Ammon's horn (tissue), 1 donor: Measurements from ENCODE around the gene PANX3.
"Not testable (repeated sequence)": the region's sequence is repeated elsewhere in the genome, so short reads cannot be mapped to it uniquely, and the experiment has no call there.

Experiments used
- DNase-seq: peaks from one replicate; pipeline ENCODE4 v3.0.0-alpha.2; 2016; ENCODE audit warnings: low spot score

Gene PANX3

GRCh38 chr11:124611064-124611463, at the start of gene PANX3:
TSS of gene PANX3 (plus strand) at chr11:124611428. CDS start at chr11:124611557, 129 bp downstream.
- DNase-seq = no peak

GRCh38 chr11:124569697-124570096, 41.5 kb upstream of the PANX3 start, which contains the start of gene OR8A1:
TSS of gene OR8A1 (plus strand) at chr11:124569997. CDS start at chr11:124570120, 123 bp downstream.
- DNase-seq = no peak

- DNase-seq = no peak
Measured at GRCh38 chr11:124570160-124570559, 41.1 kb upstream of the PANX3 start.

DNA sequence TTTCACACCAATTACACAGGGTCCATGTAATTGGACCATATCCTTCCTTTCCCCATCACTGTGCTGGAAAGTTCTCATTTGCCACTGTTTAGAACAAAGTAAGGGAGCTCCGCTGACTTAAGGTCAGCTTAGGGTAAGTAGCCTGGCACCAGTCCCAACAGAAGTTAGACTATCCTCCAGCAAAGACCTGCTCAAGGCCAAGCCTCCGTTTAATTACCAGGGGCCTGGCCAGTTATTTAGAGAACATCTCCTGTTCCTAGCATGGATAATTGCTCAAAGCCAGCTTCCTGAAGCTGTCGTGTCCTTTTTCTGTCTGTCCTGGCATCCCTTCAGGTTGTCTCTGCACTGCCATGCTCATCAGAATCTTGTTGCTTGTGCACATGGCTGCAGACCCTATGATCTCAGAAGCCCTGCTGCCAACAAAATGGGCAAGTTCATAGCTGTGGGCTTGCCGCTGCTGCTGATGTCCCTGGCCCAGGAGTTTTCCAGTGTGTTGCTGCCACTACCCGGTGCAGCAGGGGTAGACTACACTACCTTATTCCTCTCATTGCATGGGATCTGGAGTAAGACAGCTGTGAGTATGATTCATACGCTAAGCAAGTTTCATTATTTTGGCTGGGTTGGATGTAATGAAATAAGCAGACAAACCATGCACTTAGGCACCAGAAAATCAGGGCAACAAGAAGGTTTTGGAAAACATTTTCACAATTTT, 33.4 kb upstream of the PANX3 start:
- peak; percentile 43 for DNase-seq

GRCh38 chr11:124578761-124579160, 32.5 kb upstream of the PANX3 start:
- DNase-seq = no peak

GRCh38 chr11:124581817-124582216, 29.4 kb upstream of the PANX3 start:
- DNase-seq = no peak

- no peak for DNase-seq
Measured at GRCh38 chr11:124582565-124582964, 28.7 kb upstream of the PANX3 start.

DNA sequence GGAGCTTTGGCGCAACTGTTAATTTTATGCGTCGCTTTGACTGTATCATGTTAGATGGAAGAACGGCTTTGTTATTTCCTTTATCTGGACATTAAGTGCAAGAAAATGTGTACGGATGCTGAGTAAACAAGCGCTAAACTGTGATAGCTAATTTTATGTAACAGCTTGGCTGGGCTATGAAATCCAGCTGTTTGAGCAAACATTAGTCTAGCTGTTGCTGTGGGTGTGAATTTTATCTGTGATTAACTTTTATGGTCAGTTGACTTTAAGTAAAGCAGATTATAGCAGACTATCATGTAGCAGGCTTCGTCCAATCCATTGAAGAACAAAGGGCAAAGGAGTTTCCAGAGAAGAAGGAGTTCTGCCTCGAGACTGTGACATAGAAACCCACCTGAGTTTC, 27.4 kb upstream of the PANX3 start:
- no peak for DNase-seq

GRCh38 chr11:124584681-124585372, 26.4 kb upstream of the PANX3 start:
- no peak for DNase-seq

GRCh38 chr11:124586238-124586860, 24.9 kb upstream of the PANX3 start:
- peak; percentile 70 for DNase-seq

DNA sequence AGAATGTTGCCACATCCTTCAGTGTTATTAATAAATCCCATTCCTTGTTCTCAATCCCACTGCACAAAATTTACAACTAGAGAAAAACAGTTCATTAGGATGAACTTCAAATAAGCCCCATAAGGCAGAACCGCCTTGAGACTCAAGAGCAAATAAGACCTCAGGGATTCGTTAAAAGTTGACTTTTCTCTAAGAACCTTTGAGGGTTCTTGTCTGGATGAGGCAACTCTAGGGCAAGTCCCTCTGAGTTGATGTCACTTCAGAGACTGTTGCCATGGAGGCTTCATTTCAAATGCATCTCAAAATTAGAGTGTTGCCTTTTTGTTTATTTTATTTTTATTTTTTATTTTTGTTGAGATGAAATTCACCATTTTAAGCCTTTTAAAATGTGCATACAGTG, 19.8 kb upstream of the PANX3 start:
- DNase-seq = no peak

DNA sequence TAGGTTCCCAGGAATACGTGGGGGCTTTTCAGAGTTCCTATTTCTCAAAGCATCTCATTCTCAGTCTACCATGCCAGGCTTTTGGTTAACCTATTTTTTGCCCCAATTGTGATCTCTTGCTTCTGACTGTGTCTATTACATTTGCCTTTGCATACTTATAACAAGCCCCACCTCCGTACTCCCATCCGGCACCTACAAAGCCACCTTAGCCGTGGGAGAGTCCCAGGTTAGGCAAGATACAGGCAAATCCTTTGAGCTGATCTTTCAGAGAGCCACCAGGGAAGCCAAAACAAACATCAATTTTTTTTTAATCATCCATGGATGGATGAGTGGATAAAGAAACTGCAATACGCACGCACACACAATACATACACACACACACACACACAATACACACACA, 18.6 kb upstream of the PANX3 start:
- no peak for DNase-seq

- DNase-seq = no peak
Measured at GRCh38 chr11:124595302-124595701, 15.9 kb upstream of the PANX3 start.

DNA sequence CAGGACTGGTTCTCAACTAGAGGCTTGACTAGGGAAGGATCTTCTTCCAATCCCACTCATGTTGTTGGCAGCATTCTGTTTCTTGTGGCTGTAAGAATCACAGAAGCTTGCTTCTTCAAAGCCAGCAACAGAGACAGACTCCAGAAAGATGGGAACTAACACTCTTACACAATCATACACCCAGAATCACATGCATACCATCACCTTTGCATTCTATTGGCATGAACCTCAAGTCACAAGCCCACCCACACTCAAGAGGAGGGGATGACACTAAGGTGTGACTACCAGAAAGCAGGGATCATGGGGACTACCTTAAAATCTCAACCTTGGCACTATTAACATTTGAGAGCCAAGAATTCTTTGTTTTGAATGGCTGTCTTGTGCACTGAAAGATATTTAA, 13.6 kb upstream of the PANX3 start:
- DNase-seq = no peak

- no peak for DNase-seq
Measured at GRCh38 chr11:124600621-124601320, 10.5 kb upstream of the PANX3 start.

DNA sequence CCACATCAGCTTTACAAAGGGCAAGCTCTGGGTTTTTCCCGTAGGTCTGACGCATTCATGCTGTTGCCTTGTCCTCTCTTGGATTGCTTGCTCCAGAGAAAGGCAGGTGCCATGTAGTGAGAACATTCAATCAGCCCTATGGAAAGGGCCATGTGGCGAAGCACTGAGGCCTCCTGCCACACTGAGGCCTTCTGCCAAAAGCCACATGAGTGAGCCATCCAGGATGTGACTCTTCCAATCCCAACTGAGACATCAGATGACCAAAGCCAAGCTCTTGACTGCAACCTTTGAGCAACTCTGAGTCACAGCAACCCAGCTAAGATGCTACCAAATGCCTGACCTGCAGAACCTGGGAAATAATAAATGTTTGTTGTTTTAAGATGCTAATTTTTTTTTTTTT, 9.0 kb upstream of the PANX3 start:
- no peak for DNase-seq

DNA sequence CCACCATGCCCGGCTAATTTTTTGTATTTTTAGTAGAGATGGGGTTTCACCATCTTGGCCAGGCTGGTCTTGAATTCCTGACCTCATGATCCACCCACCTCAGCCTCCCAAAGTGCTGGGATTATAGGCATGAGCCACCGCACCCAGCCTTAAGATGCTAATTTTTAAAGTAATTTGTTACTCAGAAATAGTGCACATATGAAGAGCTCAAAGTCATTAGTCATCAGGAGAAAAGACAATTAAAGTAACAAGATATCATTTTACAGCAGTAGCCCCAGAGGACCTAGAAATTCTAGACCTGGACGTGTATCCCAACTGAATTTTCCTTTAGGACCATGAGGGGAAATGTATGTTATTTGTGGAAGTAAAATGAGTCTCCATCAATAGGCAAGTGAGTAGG, 8.5 kb upstream of the PANX3 start:
- not testable (repeated sequence) for DNase-seq

GRCh38 chr11:124605719-124606118, 5.5 kb upstream of the PANX3 start:
- peak; percentile 57 for DNase-seq

- DNase-seq = no peak
Measured at GRCh38 chr11:124608147-124608546, 3.1 kb upstream of the PANX3 start.

- DNase-seq = no peak
Measured at GRCh38 chr11:124610295-124610694, 933 bp upstream of the PANX3 start.

DNA sequence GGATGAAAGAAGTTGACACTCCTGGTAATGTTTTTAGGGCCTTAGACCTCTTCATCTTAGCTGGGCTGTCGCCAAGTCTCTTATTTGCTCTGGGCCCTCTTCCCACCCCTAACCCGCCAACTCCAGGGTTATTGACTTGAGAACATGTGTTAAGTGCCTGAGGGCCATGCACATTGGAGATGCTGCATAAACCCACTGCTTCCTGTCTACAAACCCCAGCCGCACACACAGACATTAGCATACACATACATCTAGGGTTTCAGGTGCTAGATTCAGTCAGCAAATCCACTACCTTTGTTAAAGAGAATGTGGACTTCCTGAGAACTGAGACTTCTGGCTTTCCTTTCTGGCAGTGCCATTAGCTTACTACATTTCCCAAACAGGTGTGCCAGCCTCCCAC, 817 bp downstream of the PANX3 start:
- no peak for DNase-seq

GRCh38 chr11:124612567-124613246, 1.5 kb downstream of the PANX3 start:
- DNase-seq = no peak
